ENCODE results near the gene GOPC. TPM values are rescaled to one million over a fixed set of nuclear protein-coding genes. Genes with fewer than 3 reads are reported as not detected.

Gene GOPC
- total and polyA plus RNA-seq, 2 of the 13 experiments (the other 11 are each of a cell fraction or from before 2014, with no cell fraction given) = 20.9 to 41.5 TPM

DNA sequence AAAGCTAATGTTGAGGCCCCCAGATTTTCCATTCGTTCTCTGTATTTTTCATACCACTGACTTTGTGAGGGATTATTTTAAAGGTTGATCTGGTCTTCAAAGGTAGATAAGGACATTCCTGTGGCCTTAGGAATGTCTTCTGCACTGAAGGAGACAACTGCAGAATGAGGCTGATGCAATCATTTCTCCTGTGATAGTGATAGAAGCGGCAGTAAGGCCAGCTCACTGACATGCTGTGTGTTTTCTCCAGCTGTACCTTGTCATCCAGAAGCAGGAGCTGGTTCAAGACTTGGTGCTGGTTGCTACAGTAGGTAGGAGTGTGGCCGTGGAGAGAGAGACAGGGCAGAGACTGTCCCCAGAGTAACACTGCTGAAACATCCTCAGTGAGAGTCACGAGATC lies 66.0 kb downstream of the GOPC start:
- Histone ChIP-seq H3K27ac (ENCODE audit: extremely low read length, insufficient read depth, low read length) (no peak overlapping the region), H3K79me2 (ENCODE audit: insufficient read depth, low read length) (no peaks in the 10 kb centered on the region), H3K4me2 (ENCODE audit: low read depth, low read length) (no peak overlapping the region), H3K9ac (ENCODE audit: insufficient read depth, low read depth, low read length) (no peak overlapping the region), H3K4me3 (replicated peaks in 1 of 3; ENCODE audit: insufficient read depth in 1 of 3, low read depth in 2 of 3, low read length in 3 of 3) (no peak overlapping the region), H3K27me3 (ENCODE audit: control insufficient read depth in 1 of 2, insufficient read depth in 2 of 2, low read length in 2 of 2) (no peaks in the 10 kb centered on the region), H3K36me3 (replicated peaks in 1 of 2; ENCODE audit: control insufficient read depth in 1 of 2, insufficient read depth in 2 of 2, low read length in 2 of 2) (peaks cover 26 to 68% of the 10 kb centered on the region in 2 experiments), H3K4me1 (ENCODE audit: insufficient read depth, low read length) (no peaks in the 10 kb centered on the region), H2AFZ (ENCODE audit: low read length) (no peak overlapping the region), H4K20me1 (ENCODE audit: insufficient read depth, low read length) (no peaks in the 10 kb centered on the region), H3K9me3 (ENCODE audit: low read length) (no peaks in the 10 kb centered on the region)
- DNase-seq (ENCODE audit: low spot score) (no peak), ATAC-seq (no peak), FAIRE-seq (no peak)
- intact Hi-C loops (cut with micrococcal nuclease; ENCODE audit: unreplicated experiment) (no loop called here), in situ Hi-C loops (cut with HindIII; ENCODE audit: extremely low pct_ligation_motif_present, low pct_unique_long_range_greater_than_20kb) (no loop called here)
- POLR2A ChIA-PET = no interaction called here
- BruUV-seq (replicated peaks) = no TSS peak
- TF ChIP-seq, protein P1, sequence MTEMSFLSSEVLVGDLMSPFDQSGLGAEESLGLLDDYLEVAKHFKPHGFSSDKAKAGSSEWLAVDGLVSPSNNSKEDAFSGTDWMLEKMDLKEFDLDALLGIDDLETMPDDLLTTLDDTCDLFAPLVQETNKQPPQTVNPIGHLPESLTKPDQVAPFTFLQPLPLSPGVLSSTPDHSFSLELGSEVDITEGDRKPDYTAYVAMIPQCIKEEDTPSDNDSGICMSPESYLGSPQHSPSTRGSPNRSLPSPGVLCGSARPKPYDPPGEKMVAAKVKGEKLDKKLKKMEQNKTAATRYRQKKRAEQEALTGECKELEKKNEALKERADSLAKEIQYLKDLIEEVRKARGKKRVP (CRISPR knock-in tag; IDR thresholded peaks at IDR 0.05) = 0 out of 4 replicates have a peak, but pooled peaks of 1 of the 2 experiments have one; percentile 46
- TF ChIP-seq, protein P2, sequence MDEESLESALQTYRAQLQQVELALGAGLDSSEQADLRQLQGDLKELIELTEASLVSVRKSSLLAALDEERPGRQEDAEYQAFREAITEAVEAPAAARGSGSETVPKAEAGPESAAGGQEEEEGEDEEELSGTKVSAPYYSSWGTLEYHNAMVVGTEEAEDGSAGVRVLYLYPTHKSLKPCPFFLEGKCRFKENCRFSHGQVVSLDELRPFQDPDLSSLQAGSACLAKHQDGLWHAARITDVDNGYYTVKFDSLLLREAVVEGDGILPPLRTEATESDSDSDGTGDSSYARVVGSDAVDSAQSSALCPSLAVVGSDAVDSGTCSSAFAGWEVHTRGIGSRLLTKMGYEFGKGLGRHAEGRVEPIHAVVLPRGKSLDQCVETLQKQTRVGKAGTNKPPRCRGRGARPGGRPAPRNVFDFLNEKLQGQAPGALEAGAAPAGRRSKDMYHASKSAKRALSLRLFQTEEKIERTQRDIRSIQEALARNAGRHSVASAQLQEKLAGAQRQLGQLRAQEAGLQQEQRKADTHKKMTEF (CRISPR knock-in tag; IDR thresholded peaks at IDR 0.05) = no peak
- CTCF ChIA-PET (ENCODE audit: low intra/inter-chr PET ratio, low total read pairs) = no interaction called here
- WGBS (ENCODE audit: low lambda C conversion rate) = 96% methylated on average over 4 of the region's 4 CpGs

DNA sequence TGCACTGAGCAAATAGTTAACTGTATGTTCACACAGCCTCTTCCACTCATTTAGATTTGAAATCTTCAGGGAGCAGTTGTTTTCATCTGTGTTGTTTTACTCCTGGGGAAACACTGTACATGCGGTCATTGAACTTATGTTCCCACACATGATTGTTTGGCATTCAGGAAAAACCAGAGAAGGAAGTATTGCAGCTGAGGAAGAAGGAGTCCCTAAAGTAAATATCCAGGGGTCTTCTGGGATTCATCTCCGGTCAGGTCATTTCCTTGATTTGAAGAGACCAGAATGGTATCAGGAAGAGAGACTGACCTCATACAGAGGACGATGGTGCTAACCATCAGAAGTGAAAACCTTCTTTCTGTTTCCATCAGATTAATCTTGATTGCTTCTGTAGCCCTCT lies 67.3 kb downstream of the GOPC start:
- H2AFZ ChIP-seq (ENCODE audit: low read length) = no peak overlapping the region
- no peak for FAIRE-seq
- H3K79me2 ChIP-seq (ENCODE audit: insufficient read depth, low read length) = no peaks in the 10 kb centered on the region
- intact Hi-C loops (cut with micrococcal nuclease; ENCODE audit: unreplicated experiment) = no loop called here
- ChIA-PET POLR2A (no interaction called here), CTCF (ENCODE audit: low intra/inter-chr PET ratio, low total read pairs) (no interaction called here)
- no peaks in the 10 kb centered on the region for H3K4me1 ChIP-seq (ENCODE audit: insufficient read depth, low read length)
- no TSS peak for BruUV-seq (replicated peaks)
- no peak for DNase-seq (ENCODE audit: low spot score)
- no peak overlapping the region for H3K27ac ChIP-seq (ENCODE audit: extremely low read length, insufficient read depth, low read length)
- H3K9ac ChIP-seq (ENCODE audit: insufficient read depth, low read depth, low read length) = no peak overlapping the region
- H3K36me3 ChIP-seq (replicated peaks in 1 of 2; ENCODE audit: control insufficient read depth in 1 of 2, insufficient read depth in 2 of 2, low read length in 2 of 2) = peaks cover 24 to 61% of the 10 kb centered on the region in 2 experiments
- H3K9me3 ChIP-seq (ENCODE audit: low read length) = no peaks in the 10 kb centered on the region
- no peak overlapping the region for H3K4me3 ChIP-seq (replicated peaks in 1 of 3; ENCODE audit: insufficient read depth in 1 of 3, low read depth in 2 of 3, low read length in 3 of 3)
- H3K4me2 ChIP-seq (ENCODE audit: low read depth, low read length) = no peak overlapping the region
- no peak for ATAC-seq
- WGBS (ENCODE audit: low lambda C conversion rate) = 94% methylated on average over 3 of the region's 3 CpGs
- H4K20me1 ChIP-seq (ENCODE audit: insufficient read depth, low read length) = no peaks in the 10 kb centered on the region
- H3K27me3 ChIP-seq (ENCODE audit: control insufficient read depth in 1 of 2, insufficient read depth in 2 of 2, low read length in 2 of 2) = no peaks in the 10 kb centered on the region
- in situ Hi-C loops (cut with HindIII; ENCODE audit: extremely low pct_ligation_motif_present, low pct_unique_long_range_greater_than_20kb) = no loop called here
- TF ChIP-seq ZNF530 (CRISPR knock-in tag; IDR thresholded peaks at IDR 0.05; ENCODE audit: low read depth) (no peak), ZFP36 (IDR thresholded peaks at IDR 0.05; ENCODE audit: borderline replicate concordance, low read depth, low read length, partially characterized antibody) (no peak), NR2F1 (CRISPR knock-in tag; IDR thresholded peaks at IDR 0.05) (no peak), MZF1 (CRISPR knock-in tag; IDR thresholded peaks at IDR 0.05; ENCODE audit: borderline replicate concordance) (no peak), CENPX (CRISPR knock-in tag; IDR thresholded peaks at IDR 0.05) (no peak), NFE2L1 (CRISPR knock-in tag; IDR thresholded peaks at IDR 0.05; ENCODE audit: borderline replicate concordance) (no peak), ZNF772 (CRISPR knock-in tag; IDR thresholded peaks at IDR 0.05) (no peak), ZNF703 (CRISPR knock-in tag; IDR thresholded peaks at IDR 0.05; ENCODE audit: borderline replicate concordance) (no peak), FOXP1 (IDR thresholded peaks at IDR 0.05) (no peak), FOXP1 (CRISPR knock-in tag; IDR thresholded peaks at IDR 0.05) (no peak), ZNF563 (CRISPR knock-in tag; IDR thresholded peaks at IDR 0.05) (no peak)
- TF ChIP-seq, protein P3, sequence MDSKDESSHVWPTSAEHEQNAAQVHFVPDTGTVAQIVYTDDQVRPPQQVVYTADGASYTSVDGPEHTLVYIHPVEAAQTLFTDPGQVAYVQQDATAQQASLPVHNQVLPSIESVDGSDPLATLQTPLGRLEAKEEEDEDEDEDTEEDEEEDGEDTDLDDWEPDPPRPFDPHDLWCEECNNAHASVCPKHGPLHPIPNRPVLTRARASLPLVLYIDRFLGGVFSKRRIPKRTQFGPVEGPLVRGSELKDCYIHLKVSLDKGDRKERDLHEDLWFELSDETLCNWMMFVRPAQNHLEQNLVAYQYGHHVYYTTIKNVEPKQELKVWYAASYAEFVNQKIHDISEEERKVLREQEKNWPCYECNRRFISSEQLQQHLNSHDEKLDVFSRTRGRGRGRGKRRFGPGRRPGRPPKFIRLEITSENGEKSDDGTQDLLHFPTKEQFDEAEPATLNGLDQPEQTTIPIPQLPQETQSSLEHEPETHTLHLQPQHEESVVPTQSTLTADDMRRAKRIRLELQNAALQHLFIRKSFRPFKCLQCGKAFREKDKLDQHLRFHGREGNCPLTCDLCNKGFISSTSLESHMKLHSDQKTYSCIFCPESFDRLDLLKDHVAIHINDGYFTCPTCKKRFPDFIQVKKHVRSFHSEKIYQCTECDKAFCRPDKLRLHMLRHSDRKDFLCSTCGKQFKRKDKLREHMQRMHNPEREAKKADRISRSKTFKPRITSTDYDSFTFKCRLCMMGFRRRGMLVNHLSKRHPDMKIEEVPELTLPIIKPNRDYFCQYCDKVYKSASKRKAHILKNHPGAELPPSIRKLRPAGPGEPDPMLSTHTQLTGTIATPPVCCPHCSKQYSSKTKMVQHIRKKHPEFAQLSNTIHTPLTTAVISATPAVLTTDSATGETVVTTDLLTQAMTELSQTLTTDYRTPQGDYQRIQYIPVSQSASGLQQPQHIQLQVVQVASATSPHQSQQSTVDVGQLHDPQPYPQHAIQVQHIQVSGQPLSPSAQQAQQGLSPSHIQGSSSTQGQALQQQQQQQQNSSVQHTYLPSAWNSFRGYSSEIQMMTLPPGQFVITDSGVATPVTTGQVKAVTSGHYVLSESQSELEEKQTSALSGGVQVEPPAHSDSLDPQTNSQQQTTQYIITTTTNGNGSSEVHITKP (CRISPR knock-in tag; IDR thresholded peaks at IDR 0.05; ENCODE audit: low read depth) = no peak
